Measurements from ENCODE around the gene ETS1. TPM values are rescaled to one million over a fixed set of nuclear protein-coding genes. Genes with fewer than 3 reads are reported as not detected.

The ETS1 gene
- total RNA-seq, 1 experiment from 2014 or later: 29.9 TPM

DNA sequence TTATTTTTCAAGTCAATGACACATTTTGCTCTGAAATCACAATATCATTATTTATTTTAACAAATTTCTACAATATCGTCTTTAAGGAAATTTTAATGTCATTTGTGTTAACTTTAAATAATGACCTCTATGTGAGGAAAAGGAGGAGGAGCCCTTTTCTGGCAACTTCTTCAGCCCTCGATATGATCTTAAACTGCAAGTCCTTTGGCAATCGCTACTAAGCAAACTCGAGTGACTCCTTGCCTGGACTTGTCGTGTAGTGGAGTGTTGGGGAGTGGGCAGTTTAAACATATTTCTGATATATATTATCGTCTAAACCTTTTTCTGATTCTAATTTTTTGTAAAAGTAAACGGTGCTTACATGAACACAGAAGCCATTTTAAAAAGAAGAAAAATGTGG lies 16.7 kb downstream of the ETS1 start:
- H2BK20ac ChIP-seq (ENCODE audit: low read depth, low read length, poor library complexity, severe bottlenecking): no peak overlapping the region

More for the DNA sequence above, 16.7 kb downstream of the ETS1 start:
- no peak overlapping the region for H3K4me3 Mint-ChIP-seq
- no peak overlapping the region for H3K9ac ChIP-seq (ENCODE audit: extremely low read depth, insufficient read length, low read length)
- no peak overlapping the region for H3T11ph ChIP-seq (ENCODE audit: low read length)
- no peak overlapping the region for H4K91ac ChIP-seq (ENCODE audit: insufficient read length, low read depth, low read length)
- no peak overlapping the region for H4K8ac ChIP-seq (replicated peaks; ENCODE audit: insufficient read length, low read depth, low read length)
- no peak overlapping the region for H2BK15ac ChIP-seq (ENCODE audit: low read depth, low read length)
- no peaks in the 10 kb centered on the region for H3K79me2 ChIP-seq (ENCODE audit: insufficient read depth, low read length)
- no peak overlapping the region for H2BK12ac ChIP-seq (ENCODE audit: insufficient read length, low read depth, low read length)
- H3K9me3 Mint-ChIP-seq: peaks cover 0 to 2% of the 10 kb centered on the region in 2 experiments; a peak in 1 of 5 replicates
- peaks cover 0 to 11% (median 10%) of the 10 kb centered on the region in 3 experiments; a peak in 5 of 7 replicates for H3K36me3 Mint-ChIP-seq (ENCODE audit: insufficient read depth in 1 of 3, low read depth in 3 of 3)
- no peaks in the 10 kb centered on the region for H3K79me1 ChIP-seq (ENCODE audit: insufficient read depth, low read depth, low read length, poor library complexity, severe bottlenecking)
- H3K4me2 ChIP-seq (ENCODE audit: insufficient read depth, insufficient read length, low read length): no peak overlapping the region
- H3K27ac Mint-ChIP-seq: no peak overlapping the region
- H2AFZ ChIP-seq (ENCODE audit: low read length): no peak overlapping the region
- H3K23me2 ChIP-seq (ENCODE audit: insufficient read length, low read depth, low read length, poor library complexity, severe bottlenecking): no peaks in the 10 kb centered on the region
- H3K27me3 ChIP-seq (ENCODE audit: insufficient read depth, low read length): no peaks in the 10 kb centered on the region
- H3K23ac ChIP-seq (ENCODE audit: insufficient read length, low read depth, low read length): no peak overlapping the region
- DNase-seq: no peak
- H2AK5ac ChIP-seq (ENCODE audit: insufficient read length, low read length): no peak overlapping the region
- no peaks in the 10 kb centered on the region for H4K20me1 ChIP-seq (ENCODE audit: control insufficient read depth, insufficient read depth, insufficient read length)
- H4K5ac ChIP-seq (ENCODE audit: insufficient read length, low read depth, low read length): no peak overlapping the region
- H3K18ac ChIP-seq (ENCODE audit: insufficient read length, low read depth, low read length): no peak overlapping the region
- peaks cover 20 to 38% of the 10 kb centered on the region in 2 experiments for H3K4me1 Mint-ChIP-seq
- TF ChIP-seq, protein P1, sequence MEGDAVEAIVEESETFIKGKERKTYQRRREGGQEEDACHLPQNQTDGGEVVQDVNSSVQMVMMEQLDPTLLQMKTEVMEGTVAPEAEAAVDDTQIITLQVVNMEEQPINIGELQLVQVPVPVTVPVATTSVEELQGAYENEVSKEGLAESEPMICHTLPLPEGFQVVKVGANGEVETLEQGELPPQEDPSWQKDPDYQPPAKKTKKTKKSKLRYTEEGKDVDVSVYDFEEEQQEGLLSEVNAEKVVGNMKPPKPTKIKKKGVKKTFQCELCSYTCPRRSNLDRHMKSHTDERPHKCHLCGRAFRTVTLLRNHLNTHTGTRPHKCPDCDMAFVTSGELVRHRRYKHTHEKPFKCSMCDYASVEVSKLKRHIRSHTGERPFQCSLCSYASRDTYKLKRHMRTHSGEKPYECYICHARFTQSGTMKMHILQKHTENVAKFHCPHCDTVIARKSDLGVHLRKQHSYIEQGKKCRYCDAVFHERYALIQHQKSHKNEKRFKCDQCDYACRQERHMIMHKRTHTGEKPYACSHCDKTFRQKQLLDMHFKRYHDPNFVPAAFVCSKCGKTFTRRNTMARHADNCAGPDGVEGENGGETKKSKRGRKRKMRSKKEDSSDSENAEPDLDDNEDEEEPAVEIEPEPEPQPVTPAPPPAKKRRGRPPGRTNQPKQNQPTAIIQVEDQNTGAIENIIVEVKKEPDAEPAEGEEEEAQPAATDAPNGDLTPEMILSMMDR (conservative IDR thresholded peaks at IDR 0.05): no peak
- 100% methylated on average over 1 of the region's 7 CpGs for WGBS (ENCODE audit: extremely low coverage, insufficient read length, low lambda C conversion rate)
- H2BK5ac ChIP-seq (ENCODE audit: insufficient read length, low read length): no peak overlapping the region
- H3K56ac ChIP-seq (ENCODE audit: insufficient read length, low read depth, low read length): no peak overlapping the region
- H3K9me3 ChIP-seq (ENCODE audit: control insufficient read depth, low read depth, low read length): no peaks in the 10 kb centered on the region
- no peaks in the 10 kb centered on the region for H3K27me3 Mint-ChIP-seq (ENCODE audit: low read depth)
- H3K27ac ChIP-seq (ENCODE audit: insufficient read length, low read depth, low read length): no peak overlapping the region
- no peak overlapping the region for H2BK120ac ChIP-seq (ENCODE audit: low read depth, low read length, poor library complexity, severe bottlenecking)
- no peak overlapping the region for H3K4ac ChIP-seq (ENCODE audit: low read depth, low read length)
- H3K4me1 ChIP-seq (ENCODE audit: insufficient read depth, low read length): peaks cover 18% of the 10 kb centered on the region; the same call in 1 of the 2 replicates
- no peak overlapping the region for H3K14ac ChIP-seq (ENCODE audit: insufficient read depth, low read length)

Data from H9 (cell line).